Measurements from ENCODE around the gene TNFRSF19. TPM values are rescaled to one million over a fixed set of nuclear protein-coding genes. Genes with fewer than 3 reads are reported as not detected.
A peak's percentile ranks its signal among the peaks of the same experiment; 100 is the strongest.

The TNFRSF19 gene
- total and polyA plus RNA-seq, 2 of the 4 experiments (the other 2 are of a cell fraction), result 18.6 to 26.3 TPM

- peak overlapping the region; percentile 96 for H2BK120ac ChIP-seq (ENCODE audit: low read depth, low read length)
- dilution Hi-C loops (cut with HindIII; ENCODE audit: low sequenced_read_pairs, unreplicated experiment) (no loop called here), in situ Hi-C loops (cut with MboI; ENCODE audit: low sequenced_read_pairs) (no loop called here), intact Hi-C loops (cut with micrococcal nuclease) (no loop called here)
- no peak overlapping the region for H3K4me3 ChIP-seq (ENCODE audit: insufficient read depth, low read depth, low read length)
- H2AK5ac ChIP-seq (ENCODE audit: low read depth, low read length), result peak overlapping the region; percentile 47
- H3K36me3 ChIP-seq (ENCODE audit: control insufficient read depth, insufficient read depth, low read length), result peaks cover 44% of the 10 kb centered on the region
- CTCF ChIA-PET, result interaction anchor here (0.9 kb wide), 1 partner anchor 127 kb away, joined by 3 read pairs; no protein-coding TSS in a partner anchor
- peak overlapping the region; percentile 74 for H3K56ac ChIP-seq (ENCODE audit: extremely low read depth, insufficient read depth, low read length)
- ATAC-seq (ENCODE audit: low read depth), result peak; percentile 89
- no peaks in the 10 kb centered on the region for H3K9me3 ChIP-seq (ENCODE audit: control insufficient read depth, insufficient read depth, low read length)
- H4K20me1 ChIP-seq (ENCODE audit: insufficient read depth, low read length), result no peaks in the 10 kb centered on the region
- H3K4ac ChIP-seq (ENCODE audit: low read depth, low read length), result peak overlapping the region; percentile 88
- H3K18ac ChIP-seq (ENCODE audit: low read depth, low read length), result peak overlapping the region; percentile 67
- H3K9me1 ChIP-seq (ENCODE audit: insufficient read depth, low read length), result peaks cover 15% of the 10 kb centered on the region
- H2BK15ac ChIP-seq (ENCODE audit: low read depth, low read length), result peak overlapping the region; percentile 89
- POLR2A ChIA-PET (ENCODE audit: unreplicated experiment), result no interaction called here
- peak overlapping the region; percentile 55 for H2AFZ ChIP-seq (replicated peaks; ENCODE audit: low read length, poor library complexity)
- peak overlapping the region; percentile 32 to 90 for H4K8ac ChIP-seq (ENCODE audit: low read depth in 2 of 2, low read length in 2 of 2)
- TF ChIP-seq MAFK (IDR thresholded peaks at IDR 0.05; ENCODE audit: low read depth, low read length), result no peak
- TF ChIP-seq RCOR1 (IDR thresholded peaks at IDR 0.05; ENCODE audit: insufficient replicate concordance, low read length), result no peak
- 0 out of 2 replicates have a peak, but pooled peaks have one; percentile 11 for TF ChIP-seq FOS (IDR thresholded peaks at IDR 0.05; ENCODE audit: low read depth, low read length)
- TF ChIP-seq CHD1 (IDR thresholded peaks at IDR 0.05; ENCODE audit: low read depth, low read length), result no peak
- TF ChIP-seq MXI1 (IDR thresholded peaks at IDR 0.05; ENCODE audit: borderline replicate concordance, low read depth, low read length), result no peak
- TF ChIP-seq RFX5 (IDR thresholded peaks at IDR 0.05; ENCODE audit: low read depth, low read length), result no peak
- TF ChIP-seq NFE2L2 (IDR thresholded peaks at IDR 0.05; ENCODE audit: low read depth, low read length), result no peak
- TF ChIP-seq ELK1 (IDR thresholded peaks at IDR 0.05; ENCODE audit: borderline replicate concordance, low read depth, low read length), result no peak
- TF ChIP-seq CTCF (conservative IDR thresholded peaks at IDR 0.05; ENCODE audit: low read depth, low read length), result no peak
- TF ChIP-seq RAD21 (IDR thresholded peaks at IDR 0.05; ENCODE audit: low read length), result 0 out of 2 replicates have a peak, but pooled peaks have one; percentile 10
- no peak for TF ChIP-seq POLR2A (IDR thresholded peaks at IDR 0.05; ENCODE audit: low read depth, low read length)
- TF ChIP-seq SMC3 (IDR thresholded peaks at IDR 0.05; ENCODE audit: low read depth, low read length), result peak; percentile 23; the same call in 1 of the 2 replicates
- TF ChIP-seq USF2 (IDR thresholded peaks at IDR 0.05; ENCODE audit: low read depth, low read length), result no peak
- TF ChIP-seq BHLHE40 (IDR thresholded peaks at IDR 0.05; ENCODE audit: low read depth, low read length), result no peak; the same call in 1 of the 2 replicates
- TF ChIP-seq CEBPB (IDR thresholded peaks at IDR 0.05; ENCODE audit: low read depth, low read length), result peak; percentile 29; the same call in 1 of the 2 replicates
- no peak for TF ChIP-seq MAZ (IDR thresholded peaks at IDR 0.05; ENCODE audit: borderline replicate concordance, low read depth, low read length)
- peak overlapping the region; percentile 65 for H4K5ac ChIP-seq (ENCODE audit: low read depth, low read length)
- H2AK9ac ChIP-seq (replicated peaks; ENCODE audit: low read depth, low read length, poor library complexity), result no peak overlapping the region
- peak overlapping the region; percentile 75 for H3K27ac ChIP-seq (ENCODE audit: insufficient read depth, low read length)
- H3K23ac ChIP-seq (ENCODE audit: low read depth, low read length), result peak overlapping the region; percentile 91
- peaks cover 18% of the 10 kb centered on the region for H3K4me1 ChIP-seq (ENCODE audit: control insufficient read depth, insufficient read depth, low read length)
- H2BK20ac ChIP-seq (ENCODE audit: low read depth, low read length), result peak overlapping the region; percentile 93
- H4K91ac ChIP-seq (ENCODE audit: insufficient read depth, low read depth, low read length), result peak overlapping the region; percentile 84
- BruUV-seq (replicated peaks), result no TSS peak
- no peaks in the 10 kb centered on the region for H3K27me3 ChIP-seq (ENCODE audit: control insufficient read depth, insufficient read depth, low read length)
- peak overlapping the region; percentile 85 for H3K14ac ChIP-seq (replicated peaks; ENCODE audit: low read depth, low read length)
- peak; percentile 91 for DNase-seq
- peak overlapping the region; percentile 11; the same call in 1 of the 2 replicates for H3K4me2 ChIP-seq (ENCODE audit: low read depth, low read length)
- H3K9ac ChIP-seq (ENCODE audit: low read depth, low read length), result peak overlapping the region; percentile 31; the same call in 1 of the 2 replicates
- WGBS, 2 experiments (ENCODE audit: extremely low coverage in 2 of 2, insufficient read length in 1 of 2), result 0% methylated on average over 3 of the region's 8 CpGs; no CpG with 5 or more reads in 1 of the 2 experiments
- peaks cover 18 to 37% of the 10 kb centered on the region in 2 experiments for H3K79me1 ChIP-seq (ENCODE audit: low read depth in 1 of 2, low read length in 2 of 2)
- H2BK5ac ChIP-seq (ENCODE audit: low read depth, low read length, poor library complexity, severe bottlenecking), result peak overlapping the region; percentile 92
These were observed 96.4 kb downstream of the TNFRSF19 start for GRCh38 chr13:23666582-23666981.

Data from IMR-90 (cell line).